ENCODE results near the gene FHOD3. TPM values are rescaled to one million over a fixed set of nuclear protein-coding genes. Genes with fewer than 3 reads are reported as not detected.

FHOD3 gene
- total RNA-seq, 1 donor from 2014 or later, result 347 TPM

DNA sequence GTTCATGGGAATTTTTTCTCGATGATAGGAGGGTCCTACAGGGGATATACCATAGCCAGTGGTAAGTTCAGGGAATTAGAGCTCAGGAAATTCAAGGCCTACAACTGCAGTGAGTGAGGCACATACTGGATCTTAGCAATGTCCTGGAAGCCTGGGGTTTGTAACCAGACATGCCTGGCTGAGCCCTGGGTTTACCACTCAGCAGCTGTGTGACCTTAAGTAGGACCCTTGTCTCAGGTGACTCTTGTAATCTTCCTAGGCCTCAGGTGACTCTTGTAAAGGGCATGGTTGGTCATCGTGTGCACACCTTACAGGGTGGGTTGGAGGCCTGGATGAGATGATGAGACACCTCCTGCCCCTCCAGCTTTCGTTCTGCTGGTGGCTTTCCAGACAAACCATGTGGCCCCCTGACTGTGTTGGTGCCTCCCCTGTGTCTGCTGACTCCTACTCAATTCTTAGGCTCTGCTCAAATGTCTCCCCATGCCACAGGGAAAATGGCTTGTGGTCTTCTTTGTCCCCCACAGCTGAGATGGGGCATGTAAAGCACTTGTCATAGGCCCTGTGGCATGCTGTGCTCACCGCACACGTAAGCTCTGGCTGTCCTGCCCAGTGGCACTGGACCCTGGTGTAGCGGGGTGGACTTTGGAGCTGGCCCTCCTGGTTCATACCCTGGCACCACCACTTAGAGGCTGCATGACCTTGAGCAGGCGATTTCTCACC, 94.1 kb downstream of the FHOD3 start:
- ATAC-seq, result no peak
- DNase-seq, result no peak
- intact Hi-C loops (cut with micrococcal nuclease), result no loop called here

- intact Hi-C loops (cut with micrococcal nuclease), result no loop called here
- DNase-seq (no peak), ATAC-seq (peak; percentile 1)
These were observed 94.9 kb downstream of the FHOD3 start for GRCh38 chr18:36392164-36392978.

GRCh38 chr18:36392979-36393287, 95.4 kb downstream of the FHOD3 start:
- DNase-seq, result no peak
- intact Hi-C loops (cut with micrococcal nuclease), result no loop called here
- peak; percentile 51 for ATAC-seq

GRCh38 chr18:36394486-36394885, 97.0 kb downstream of the FHOD3 start:
- ATAC-seq, result no peak
- intact Hi-C loops (cut with micrococcal nuclease), result no loop called here
- DNase-seq, result no peak

DNA sequence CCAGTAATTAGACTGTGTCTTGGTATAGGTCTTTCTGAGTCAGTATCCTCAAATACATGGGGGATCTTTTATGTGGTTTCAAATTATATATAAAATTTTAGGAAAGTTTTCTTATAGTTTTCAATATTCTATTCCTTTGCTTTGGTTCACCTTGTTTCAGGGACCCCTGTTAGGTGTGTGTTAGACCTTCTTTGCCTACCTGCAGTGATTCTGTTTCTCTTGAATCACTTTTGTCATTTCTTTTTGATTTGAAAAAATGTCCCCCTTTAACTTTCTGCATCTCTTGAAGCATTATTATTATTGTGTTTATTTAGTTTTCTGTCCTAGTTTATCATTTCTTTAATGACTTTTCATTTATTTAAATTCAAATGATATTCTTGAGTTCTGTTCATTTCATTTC, 98.7 kb downstream of the FHOD3 start:
- ATAC-seq, result no peak
- DNase-seq, result no peak
- intact Hi-C loops (cut with micrococcal nuclease), result no loop called here

DNA sequence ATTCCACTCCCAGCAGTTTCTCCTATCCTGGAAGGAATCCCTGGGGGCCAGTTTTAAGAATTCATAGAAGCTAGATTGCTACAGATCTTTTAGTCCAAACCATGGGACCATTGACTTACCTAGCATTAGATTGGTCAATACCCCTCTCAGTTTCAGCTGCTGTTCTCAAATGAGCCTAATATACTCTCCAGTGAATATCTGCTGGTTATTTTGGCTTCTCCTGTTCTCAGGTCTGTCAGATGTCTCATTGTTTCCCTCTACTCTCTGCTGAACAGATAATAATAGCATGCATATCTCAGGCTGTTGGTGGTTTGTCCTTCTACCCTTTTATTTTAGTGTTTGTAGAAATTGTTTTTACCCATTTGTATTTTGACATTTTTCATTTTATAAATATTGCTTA, 99.5 kb downstream of the FHOD3 start:
- peak; percentile 76 for ATAC-seq
- intact Hi-C loops (cut with micrococcal nuclease), result no loop called here
- DNase-seq, result no peak

- DNase-seq (no peak), ATAC-seq (peak; percentile 16)
- intact Hi-C loops (cut with micrococcal nuclease), result no loop called here
These were observed 100.9 kb downstream of the FHOD3 start for GRCh38 chr18:36398419-36398818.

DNA sequence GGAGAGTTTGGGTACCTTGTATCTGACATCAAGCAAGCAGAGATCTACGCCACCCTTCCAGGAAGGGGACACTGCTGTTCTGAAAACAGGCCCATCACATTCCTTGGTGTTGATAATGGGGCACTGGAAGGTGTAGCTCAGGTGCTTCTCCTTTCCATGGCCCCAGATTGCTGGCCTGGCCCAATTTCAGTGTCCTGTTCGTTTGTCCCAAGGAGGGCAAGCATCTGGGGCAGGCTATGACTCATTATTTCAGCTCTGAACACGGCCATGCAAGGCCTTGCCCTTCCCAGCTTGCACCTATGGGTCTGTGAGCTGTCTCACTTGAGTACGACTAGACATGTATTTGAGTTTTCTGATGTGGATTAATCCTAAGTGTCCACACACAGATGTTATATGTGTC, 101.5 kb downstream of the FHOD3 start:
- ATAC-seq (no peak), DNase-seq (no peak)
- intact Hi-C loops (cut with micrococcal nuclease), result no loop called here

DNA sequence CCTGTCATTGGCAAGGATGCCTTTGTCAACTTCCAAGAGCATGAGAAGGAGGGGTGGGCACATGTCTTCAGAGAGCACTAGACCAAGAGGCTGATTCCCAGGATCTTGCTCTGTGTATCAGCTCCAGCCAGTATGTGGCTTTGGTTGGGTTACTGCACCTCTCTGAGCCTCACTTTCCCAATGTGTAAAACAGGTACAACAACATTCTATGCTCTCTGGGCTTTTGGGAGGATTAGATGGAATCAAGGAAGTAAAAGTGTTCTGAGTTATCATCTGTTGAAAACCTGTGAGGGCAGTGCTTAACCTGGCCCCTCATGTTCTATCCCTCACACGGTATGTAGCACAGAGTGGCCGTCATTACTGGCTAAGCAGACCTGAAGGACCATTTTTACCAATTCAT, 103.9 kb downstream of the FHOD3 start:
- intact Hi-C loops (cut with micrococcal nuclease), result no loop called here
- no peak for DNase-seq
- ATAC-seq, result no peak

DNA sequence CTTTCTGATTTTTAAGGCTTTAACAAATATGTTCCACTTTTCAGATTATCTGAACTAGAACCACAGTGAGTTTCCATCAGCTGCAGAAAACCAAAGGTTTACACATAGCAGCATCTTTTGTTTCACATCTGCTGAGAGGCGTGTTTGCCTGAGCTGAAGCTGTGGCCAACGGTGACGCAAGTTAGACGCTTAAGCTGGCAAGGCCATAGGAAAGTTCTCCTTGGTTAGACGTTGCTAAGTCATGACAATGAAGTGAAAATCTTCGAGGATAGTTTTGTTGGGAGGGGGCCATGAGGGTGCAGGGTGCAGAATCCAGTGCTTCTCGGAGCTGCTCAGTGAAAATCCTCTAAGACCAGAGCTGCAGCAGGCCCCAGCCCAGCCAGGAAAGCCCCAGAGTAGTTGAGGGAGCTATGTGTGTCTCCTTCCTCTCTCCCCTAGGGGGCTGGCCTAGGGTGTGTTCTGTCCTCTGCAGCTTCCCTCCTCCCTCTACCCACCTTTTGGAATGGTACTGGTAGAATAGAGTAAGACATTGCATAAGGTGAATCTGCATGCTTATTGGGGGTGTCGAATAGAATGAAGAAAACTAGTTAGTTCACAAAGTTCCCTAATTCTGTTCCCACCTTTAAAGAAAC, 105.4 kb downstream of the FHOD3 start:
- DNase-seq (peak; percentile 84), ATAC-seq (peak; percentile 66)
- intact Hi-C loops (cut with micrococcal nuclease), result no loop called here

- intact Hi-C loops (cut with micrococcal nuclease), result no loop called here
- peak; percentile 48 for DNase-seq
- ATAC-seq, result peak; percentile 74
These were observed 106.6 kb downstream of the FHOD3 start for GRCh38 chr18:36403896-36404820.

GRCh38 chr18:36405611-36406010, 108.1 kb downstream of the FHOD3 start:
- intact Hi-C loops (cut with micrococcal nuclease), result no loop called here
- ATAC-seq, result peak; percentile 40
- DNase-seq, result no peak

DNA sequence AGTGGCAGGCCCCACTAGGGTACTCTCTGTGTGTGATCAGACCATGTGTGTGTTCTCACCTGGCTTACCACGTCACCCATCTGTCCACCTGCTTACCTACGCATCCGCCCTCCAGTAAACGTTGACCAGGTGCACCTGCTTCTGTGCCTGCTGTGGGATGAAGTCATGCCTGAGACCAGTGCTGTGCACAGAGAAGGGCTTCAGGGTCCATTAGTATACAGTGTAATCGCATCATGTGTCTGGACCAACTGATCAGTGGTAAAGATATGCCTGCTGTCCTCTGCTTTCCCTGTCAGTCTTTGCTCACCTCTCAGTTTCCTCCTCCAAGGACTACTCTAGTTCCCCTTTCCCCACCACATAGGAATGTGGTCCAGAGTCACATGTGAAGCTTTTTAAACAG, 109.3 kb downstream of the FHOD3 start:
- ATAC-seq (no peak), DNase-seq (no peak)
- intact Hi-C loops (cut with micrococcal nuclease), result no loop called here

DNA sequence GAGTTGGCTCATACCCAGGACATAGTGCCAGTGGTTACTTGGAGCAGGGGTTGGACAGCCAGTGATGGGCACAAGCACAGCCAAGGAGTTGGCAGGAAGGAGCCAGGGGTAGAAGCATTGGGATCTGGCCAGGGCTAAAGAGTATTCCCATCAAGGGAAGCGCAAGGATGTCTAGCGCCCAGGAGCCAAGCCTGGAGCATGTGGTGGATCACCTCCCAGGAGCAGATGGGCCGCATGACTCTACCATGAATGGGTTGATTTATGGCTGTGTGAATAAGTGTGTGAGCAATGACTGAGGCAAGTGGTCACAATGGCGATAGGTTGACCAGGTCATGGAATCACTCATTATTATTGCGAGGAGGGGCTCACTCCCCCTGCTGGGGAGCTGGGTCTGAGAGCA, 111.1 kb downstream of the FHOD3 start:
- DNase-seq (no peak), ATAC-seq (no peak)
- intact Hi-C loops (cut with micrococcal nuclease), result no loop called here

DNA sequence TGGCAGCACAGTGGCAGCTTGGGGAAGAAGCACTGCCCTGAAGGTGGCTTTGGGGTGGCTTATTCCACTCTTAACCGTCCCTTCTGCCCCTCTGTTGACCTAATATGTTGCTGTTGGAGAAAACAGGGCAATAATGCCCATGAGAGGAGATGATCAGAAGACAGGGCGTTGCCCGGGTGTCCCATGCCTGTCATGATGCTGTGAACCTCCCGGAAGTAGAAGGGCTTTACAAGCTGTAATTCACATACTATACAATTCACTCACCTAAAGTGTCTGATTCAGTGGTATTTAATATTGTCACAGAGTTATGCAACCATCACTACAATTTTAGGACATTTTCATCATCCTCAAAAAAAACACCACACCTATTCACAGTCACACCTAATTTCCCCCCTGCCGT, 112.3 kb downstream of the FHOD3 start:
- DNase-seq (no peak), ATAC-seq (no peak)
- intact Hi-C loops (cut with micrococcal nuclease), result no loop called here

DNA sequence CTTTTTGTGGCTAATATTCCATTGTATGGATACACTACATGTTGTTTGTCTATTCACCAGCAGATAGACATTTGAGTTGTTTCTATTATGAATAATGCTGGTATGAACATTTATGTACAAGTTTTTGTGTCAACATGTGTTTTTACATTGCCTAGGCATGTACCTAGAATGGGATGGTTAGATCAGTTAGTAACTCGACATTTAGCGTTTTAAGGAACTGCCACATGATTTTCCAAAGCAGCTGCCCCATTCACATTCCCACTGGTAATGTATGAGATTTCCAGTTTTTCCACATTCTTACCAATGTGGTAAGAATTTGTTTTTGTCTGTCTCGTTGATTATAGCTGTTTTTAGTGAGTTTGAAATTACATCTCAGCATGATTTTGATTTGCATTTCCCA, 112.8 kb downstream of the FHOD3 start:
- intact Hi-C loops (cut with micrococcal nuclease), result no loop called here
- no peak for DNase-seq

GRCh38 chr18:36411745-36412168, 114.2 kb downstream of the FHOD3 start:
- DNase-seq (no peak), ATAC-seq (peak; percentile 40)
- intact Hi-C loops (cut with micrococcal nuclease), result no loop called here

More for the DNA sequence above, 112.8 kb downstream of the FHOD3 start:
- no peak for ATAC-seq

GRCh38 chr18:36412778-36413177, 115.3 kb downstream of the FHOD3 start:
- intact Hi-C loops (cut with micrococcal nuclease), result no loop called here
- ATAC-seq (no peak), DNase-seq (no peak)

GRCh38 chr18:36415171-36415570, 117.7 kb downstream of the FHOD3 start:
- intact Hi-C loops (cut with micrococcal nuclease), result no loop called here
- ATAC-seq (no peak), DNase-seq (no peak)
